Left hindlimb (tissue), 1 donor: ENCODE results near the gene ART1.
"Not testable (repeated sequence)": the region's sequence is repeated elsewhere in the genome, so short reads cannot be mapped to it uniquely, and the experiment has no call there.

Source experiments
- DNase-seq: peaks from one replicate; pipeline ENCODE4 v3.0.0-alpha.2; 2018

ART1 gene, protein sequence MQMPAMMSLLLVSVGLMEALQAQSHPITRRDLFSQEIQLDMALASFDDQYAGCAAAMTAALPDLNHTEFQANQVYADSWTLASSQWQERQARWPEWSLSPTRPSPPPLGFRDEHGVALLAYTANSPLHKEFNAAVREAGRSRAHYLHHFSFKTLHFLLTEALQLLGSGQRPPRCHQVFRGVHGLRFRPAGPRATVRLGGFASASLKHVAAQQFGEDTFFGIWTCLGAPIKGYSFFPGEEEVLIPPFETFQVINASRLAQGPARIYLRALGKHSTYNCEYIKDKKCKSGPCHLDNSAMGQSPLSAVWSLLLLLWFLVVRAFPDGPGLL

DNA sequence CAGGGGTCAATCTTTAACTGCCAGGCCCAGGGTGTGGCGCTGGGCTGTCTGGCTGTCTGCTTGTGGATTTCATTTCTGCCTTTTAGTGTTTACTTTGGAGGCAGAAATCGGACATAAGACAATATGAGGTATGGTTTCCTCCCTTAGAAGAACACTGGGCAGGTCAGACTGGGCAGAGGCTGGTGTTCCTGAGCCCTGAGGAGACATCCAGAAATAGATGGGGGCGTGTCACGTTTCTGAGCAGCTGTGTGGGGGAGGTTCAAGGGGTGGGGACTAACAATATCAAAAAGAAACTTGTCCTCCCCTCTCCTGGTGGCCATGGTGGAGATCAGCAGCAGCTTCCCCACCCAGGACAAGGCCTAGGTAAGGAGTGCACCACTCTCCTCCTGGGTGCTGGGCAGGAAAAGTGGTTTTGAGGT is at the start of gene ART1:
Gene ART1, plus strand, starts transcription at position 312 of the 419 bp plus-strand sequence. CDS start 14,086 bp downstream, outside the sequence.
- no peak for DNase-seq

GRCh38 chr11:3597743-3598142 is 47.2 kb upstream of the ART1 start:
- DNase-seq: not testable (repeated sequence)

DNA sequence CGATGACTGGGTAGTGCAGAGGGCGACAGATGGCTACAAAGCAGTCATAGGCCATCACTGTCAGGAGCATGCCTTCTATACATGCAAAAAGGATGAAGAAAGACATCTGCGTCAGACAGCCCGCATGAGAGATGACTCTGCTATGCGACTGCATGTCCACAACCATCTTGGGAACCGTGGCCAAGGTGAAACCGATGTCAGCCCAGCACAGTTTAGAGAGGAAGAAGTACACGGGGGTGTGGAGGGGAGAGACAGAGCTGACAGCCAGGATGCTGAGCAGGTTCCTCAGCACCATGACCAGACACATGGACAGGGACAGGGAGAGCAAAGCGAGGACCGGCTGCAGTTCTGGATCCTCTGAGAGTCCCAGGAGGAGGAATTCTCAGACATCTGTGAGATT is 44.7 kb upstream of the ART1 start:
- not testable (repeated sequence) for DNase-seq

GRCh38 chr11:3604167-3604566 is 40.8 kb upstream of the ART1 start:
- DNase-seq: no peak

GRCh38 chr11:3605283-3605662 is 39.7 kb upstream of the ART1 start:
- no peak for DNase-seq

DNA sequence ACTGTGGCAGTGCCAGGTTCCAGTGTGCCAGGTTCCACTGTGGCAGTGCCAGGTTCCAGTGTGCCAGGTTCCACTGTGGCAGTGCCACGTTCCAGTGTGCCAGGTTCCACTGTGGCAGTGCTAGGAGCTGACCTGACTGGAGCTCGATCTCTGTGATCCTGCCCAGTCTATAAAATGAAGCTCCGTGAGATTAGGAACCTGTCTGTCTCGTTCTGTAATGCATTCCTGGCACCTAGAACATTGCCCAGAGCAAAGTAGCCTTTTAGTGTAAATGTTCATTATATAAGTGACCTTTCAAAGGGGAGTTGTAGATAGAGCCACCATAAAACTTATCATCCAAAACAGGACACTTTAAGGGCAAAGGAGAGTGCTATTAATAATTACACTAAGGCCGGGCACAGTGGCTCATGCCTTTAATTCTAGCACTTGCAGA is 39.1 kb upstream of the ART1 start:
- DNase-seq: no peak

- DNase-seq: no peak
Observed at GRCh38 chr11:3609416-3610265, 35.3 kb upstream of the ART1 start.

- DNase-seq: no peak
Observed at GRCh38 chr11:3610846-3611245, 34.1 kb upstream of the ART1 start.

GRCh38 chr11:3611976-3612678 is 32.8 kb upstream of the ART1 start:
- DNase-seq: no peak

DNA sequence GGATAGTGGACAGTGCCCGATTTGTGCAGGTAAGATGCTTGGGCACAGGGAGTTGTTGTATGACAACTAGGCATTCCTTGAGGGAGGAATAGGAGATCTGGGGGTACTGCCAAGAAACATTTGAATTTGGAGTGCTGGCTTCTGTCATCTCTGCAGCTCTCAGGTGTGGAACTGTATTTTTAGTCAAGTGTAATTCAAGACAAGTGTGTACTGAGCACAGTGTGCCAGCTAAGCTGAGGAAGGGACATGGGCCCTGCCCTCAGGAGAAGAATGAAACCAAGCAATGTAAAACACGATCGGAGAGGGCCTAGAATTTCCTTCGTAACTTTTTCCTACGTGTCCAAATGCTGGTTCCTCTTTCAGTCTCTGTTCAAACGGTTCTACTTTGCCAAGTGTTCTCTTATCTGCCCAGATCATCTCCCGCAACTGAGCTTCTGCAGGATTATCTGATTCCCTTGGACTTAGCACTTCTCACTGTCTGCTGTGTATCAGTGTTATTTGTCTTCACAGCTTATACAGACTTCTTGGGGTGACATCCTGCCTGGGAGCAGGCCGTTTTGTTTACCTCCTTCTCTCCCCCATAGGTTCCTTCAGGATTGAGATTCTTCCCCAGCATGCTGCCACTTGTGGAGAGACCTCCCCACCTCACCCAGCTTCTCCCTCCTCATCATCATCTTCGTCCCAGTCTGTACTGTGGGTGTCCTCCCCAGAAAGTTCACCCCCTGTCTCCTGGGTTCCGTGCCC is 30.8 kb upstream of the ART1 start:
- DNase-seq: no peak

GRCh38 chr11:3614742-3615171 is 30.2 kb upstream of the ART1 start:
- DNase-seq: no peak

GRCh38 chr11:3615998-3616397 is 28.9 kb upstream of the ART1 start:
- DNase-seq: no peak

GRCh38 chr11:3616721-3617460 is 28.0 kb upstream of the ART1 start:
- peak; percentile 46 for DNase-seq

GRCh38 chr11:3617990-3618389 is 26.9 kb upstream of the ART1 start:
- DNase-seq: no peak

DNA sequence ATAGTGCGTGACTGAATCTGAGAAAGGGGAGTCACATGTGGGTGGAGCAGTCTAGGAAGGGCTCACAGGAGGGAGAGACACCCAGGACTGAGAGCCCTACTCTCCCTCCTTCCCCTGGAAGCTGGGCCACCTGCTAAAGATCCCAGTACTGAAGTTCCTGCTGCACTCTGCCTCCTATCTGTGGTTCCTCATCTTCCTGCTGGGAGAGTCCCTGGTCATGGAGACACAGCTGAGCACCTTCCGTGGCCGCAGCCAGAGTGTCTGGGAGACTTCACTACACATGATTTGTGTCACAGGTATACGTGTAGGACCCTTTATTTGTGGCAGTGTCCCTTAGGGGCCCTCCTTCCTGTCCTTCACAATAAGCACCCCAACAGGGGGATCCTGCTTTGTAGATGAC is 22.4 kb upstream of the ART1 start:
- DNase-seq: no peak

DNA sequence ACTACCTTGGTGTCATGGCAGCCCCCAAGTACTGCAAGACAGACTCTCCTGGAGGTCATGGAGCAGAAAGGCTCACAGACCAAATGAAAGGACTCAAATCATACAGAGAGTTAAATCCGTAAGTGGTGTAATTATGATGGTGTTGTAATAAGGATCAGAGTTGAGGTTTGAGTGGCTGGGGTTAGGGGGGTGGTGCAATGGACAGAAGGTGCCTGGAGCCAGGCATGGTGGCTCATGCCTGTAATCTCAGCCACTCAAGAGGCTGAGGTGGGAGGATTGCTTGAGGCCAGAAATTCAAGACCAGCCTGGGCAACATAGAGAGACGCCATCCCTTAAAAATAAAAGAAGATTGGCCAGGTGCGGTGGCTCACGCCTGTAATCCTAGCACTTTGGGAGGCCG is 21.8 kb upstream of the ART1 start:
- no peak for DNase-seq

- no peak for DNase-seq
Observed at GRCh38 chr11:3623767-3624458, 21.0 kb upstream of the ART1 start.

- DNase-seq: no peak
Observed at GRCh38 chr11:3626250-3626960, 18.5 kb upstream of the ART1 start.

GRCh38 chr11:3627291-3627690 is 17.6 kb upstream of the ART1 start:
- no peak for DNase-seq

DNA sequence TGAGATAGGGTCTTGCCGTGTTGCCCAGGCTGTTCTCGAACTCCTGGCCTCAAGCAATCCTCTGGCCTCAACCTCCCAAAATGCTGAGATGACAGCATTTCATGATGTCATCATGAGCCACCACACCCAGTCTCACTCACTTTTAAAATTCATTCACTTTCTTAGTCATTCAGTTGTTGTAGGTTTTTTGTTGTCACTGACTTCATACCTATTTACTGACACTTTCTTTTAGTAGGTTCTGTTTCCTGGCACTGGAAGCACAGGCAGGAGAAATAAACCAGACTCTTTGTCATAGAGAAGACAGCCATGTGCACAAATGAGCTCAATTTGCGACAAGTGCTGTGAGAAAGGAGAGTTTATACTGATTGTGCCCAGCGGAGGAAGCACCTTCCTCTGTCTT is 13.6 kb upstream of the ART1 start:
- no peak for DNase-seq
